Kidney (tissue), 14 donors: ENCODE measurements around the gene PLGRKT. TPM values are rescaled to one million over a fixed set of nuclear protein-coding genes. Genes with fewer than 3 reads are reported as not detected.
"Not testable (repeated sequence)": the region's sequence is repeated elsewhere in the genome, so short reads cannot be mapped to it uniquely, and the experiment has no call there.

Experiments
- DNase-seq, 5 donors: peaks; one replicate each; pipeline ENCODE4 v3.0.0-alpha.2; 2013 to 2020
- FAIRE-seq: peaks from 2 replicates; lab custom pipeline; 2012; peaks lifted over from hg19 to GRCh38; lab: Jason Lieb, UNC
- H3K27ac ChIP-seq, 2 donors: one replicate each; pipeline ENCODE4 v1.7.0; 2013; ENCODE audit warnings: low read depth in 2 of 2, low read length in 2 of 2, inconsistent platforms in 1 of 2
- H3K27me3 ChIP-seq: one replicate; pipeline ENCODE4 v1.7.1; 2013; ENCODE audit warnings: low read length, inconsistent platforms; ENCODE audit not compliant: control insufficient read depth, insufficient read depth
- H3K36me3 ChIP-seq, 3 donors: one replicate each; pipeline versions ENCODE4 v1.7.0 to v1.7.1; 2013; ENCODE audit warnings: low read length in 3 of 3, control low read depth in 1 of 3, inconsistent platforms in 1 of 3; ENCODE audit not compliant: insufficient read depth in 3 of 3, control insufficient read depth in 2 of 3
- H3K4me1 ChIP-seq, 3 donors: one replicate each; pipeline versions ENCODE4 v1.7.0 to v1.7.1; 2013; ENCODE audit warnings: low read length in 3 of 3, inconsistent platforms in 1 of 3, low read depth in 1 of 3; ENCODE audit not compliant: control insufficient read depth in 2 of 3, insufficient read depth in 2 of 3
- H3K4me3 ChIP-seq, 3 donors: one replicate each; pipeline versions ENCODE4 v1.7.0 to v1.8.1; 2013; ENCODE audit warnings: low read length in 3 of 3, control low read depth in 1 of 3, inconsistent platforms in 1 of 3
- H3K9ac ChIP-seq, 3 donors: one replicate each; pipeline versions ENCODE4 v1.7.0 to v1.7.1; 2013; ENCODE audit warnings: low read length in 3 of 3, control low read depth in 1 of 3, inconsistent platforms in 1 of 3
- H3K9me3 ChIP-seq, 3 donors: one replicate each; pipeline versions ENCODE4 v1.7.0 to v1.7.1; 2013; ENCODE audit warnings: low read length in 3 of 3, control low read depth in 1 of 3, inconsistent platforms in 1 of 3; ENCODE audit not compliant: control insufficient read depth in 2 of 3, insufficient read depth in 1 of 3
- intact Hi-C: fragments of 100-400 bp; cut with DNase I; formaldehyde crosslinking; loops from one replicate; pipeline ENCODE4 v1.11.1; 2022
- polyA plus RNA-seq: library from polyadenylated mRNA; stranded (reverse); fragments of 350-450 nt; fragmentation: Illumina TruSeq; extraction: RNeasy Lipid Tissue Mini Kit (QIAGEN cat#74804); gene quantifications from one replicate; pipeline ENCODE4 v1.2.3, GENCODE V29; 2014; ENCODE audit warnings: low read depth, low replicate concordance; ENCODE audit not compliant: insufficient read depth
- total RNA-seq: library from RNA; stranded (reverse); fragmentation: NEBNext Ultra II Directional; extraction: Animal tissue kit (Norgen Biotek cat#: 25700); gene quantifications from one replicate; pipeline ENCODE4 v1.2.1, GENCODE V29; 2021
- TF ChIP-seq, protein P1 (sequence below): IDR thresholded peaks from 3 replicates; pipeline ENCODE4 v1.5.1; 2012; ENCODE audit warnings: mild to moderate bottlenecking, moderate library complexity, borderline replicate concordance; ENCODE audit not compliant: insufficient read depth; ENCODE audit errors: extremely low read depth
- donor health status: control.
- donor health status: control.
- donor health status: control.
- donor health status: control.
- donor health status: control.
- donor health status: DM: yes; HTN: yes; CAD: no.
- donor health status: Normal renal cell carcinoma (clear cell type).

PLGRKT gene
- total and polyA plus RNA-seq, 2 donors from 2014 or later, result 35.2 to 50.9 TPM

- no peak overlapping the region for H3K9ac ChIP-seq
- intact Hi-C loops, result no loop called here
- TF ChIP-seq, protein P1, sequence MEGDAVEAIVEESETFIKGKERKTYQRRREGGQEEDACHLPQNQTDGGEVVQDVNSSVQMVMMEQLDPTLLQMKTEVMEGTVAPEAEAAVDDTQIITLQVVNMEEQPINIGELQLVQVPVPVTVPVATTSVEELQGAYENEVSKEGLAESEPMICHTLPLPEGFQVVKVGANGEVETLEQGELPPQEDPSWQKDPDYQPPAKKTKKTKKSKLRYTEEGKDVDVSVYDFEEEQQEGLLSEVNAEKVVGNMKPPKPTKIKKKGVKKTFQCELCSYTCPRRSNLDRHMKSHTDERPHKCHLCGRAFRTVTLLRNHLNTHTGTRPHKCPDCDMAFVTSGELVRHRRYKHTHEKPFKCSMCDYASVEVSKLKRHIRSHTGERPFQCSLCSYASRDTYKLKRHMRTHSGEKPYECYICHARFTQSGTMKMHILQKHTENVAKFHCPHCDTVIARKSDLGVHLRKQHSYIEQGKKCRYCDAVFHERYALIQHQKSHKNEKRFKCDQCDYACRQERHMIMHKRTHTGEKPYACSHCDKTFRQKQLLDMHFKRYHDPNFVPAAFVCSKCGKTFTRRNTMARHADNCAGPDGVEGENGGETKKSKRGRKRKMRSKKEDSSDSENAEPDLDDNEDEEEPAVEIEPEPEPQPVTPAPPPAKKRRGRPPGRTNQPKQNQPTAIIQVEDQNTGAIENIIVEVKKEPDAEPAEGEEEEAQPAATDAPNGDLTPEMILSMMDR, result no peak
- no peaks in the 10 kb centered on the region for H3K36me3 ChIP-seq
- no peak overlapping the region for H3K4me3 ChIP-seq
- FAIRE-seq (no peak), DNase-seq (no peak)
- H3K4me1 ChIP-seq, result no peaks in the 10 kb centered on the region
- H3K27ac ChIP-seq, result no peak overlapping the region
- H3K9me3 ChIP-seq, result no peaks in the 10 kb centered on the region
- H3K27me3 ChIP-seq, result no peaks in the 10 kb centered on the region
These were observed 35.5 kb downstream of the PLGRKT start for GRCh38 chr9:5402217-5402616.

GRCh38 chr9:5397547-5397946, 40.2 kb downstream of the PLGRKT start:
- H3K27ac ChIP-seq, H3K27me3 ChIP-seq, H3K4me3 ChIP-seq, H3K9ac ChIP-seq, DNase-seq, FAIRE-seq, H3K36me3 ChIP-seq, intact Hi-C loops, H3K4me1 ChIP-seq, H3K9me3 ChIP-seq: not testable (repeated sequence)

GRCh38 chr9:5395428-5395827, 42.3 kb downstream of the PLGRKT start:
- FAIRE-seq (no peak), DNase-seq (no peak)
- Histone ChIP-seq H3K9ac (no peak overlapping the region), H3K27ac (no peak overlapping the region), H3K4me3 (no peak overlapping the region), H3K36me3 (no peaks in the 10 kb centered on the region), H3K9me3 (no peaks in the 10 kb centered on the region), H3K27me3 (no peaks in the 10 kb centered on the region), H3K4me1 (no peaks in the 10 kb centered on the region)
- TF ChIP-seq, protein P1, result no peak
- intact Hi-C loops, result no loop called here

GRCh38 chr9:5393976-5394375, 43.7 kb downstream of the PLGRKT start:
- DNase-seq, intact Hi-C loops, H3K4me1 ChIP-seq, H3K36me3 ChIP-seq, H3K27me3 ChIP-seq, H3K4me3 ChIP-seq, H3K27ac ChIP-seq, H3K9me3 ChIP-seq, FAIRE-seq, H3K9ac ChIP-seq: not testable (repeated sequence)

DNA sequence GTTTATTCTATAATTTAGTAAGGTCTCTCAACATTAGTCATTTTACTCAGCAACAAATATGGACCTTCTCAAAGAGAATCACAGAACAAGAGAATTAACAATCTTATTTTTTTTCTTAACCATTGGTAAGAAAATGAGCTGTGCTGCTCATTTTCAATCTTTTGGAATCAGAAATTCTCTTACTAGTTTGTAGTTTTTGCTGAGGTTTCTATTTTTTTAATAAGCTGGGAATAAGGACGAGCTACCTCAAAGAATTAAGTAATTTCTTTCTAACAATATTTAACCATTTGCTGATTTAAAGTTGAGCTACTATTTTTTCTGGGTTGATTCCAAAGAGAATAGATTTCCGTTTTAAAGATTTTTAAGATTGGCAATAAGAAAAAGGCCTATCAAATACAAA, 44.2 kb downstream of the PLGRKT start:
- Histone ChIP-seq H3K4me3 (no peak overlapping the region), H3K36me3 (peaks cover 0 to 2% (median 0%) of the 10 kb centered on the region in 3 donors), H3K9me3 (no peaks in the 10 kb centered on the region), H3K27ac (no peak overlapping the region), H3K4me1 (no peaks in the 10 kb centered on the region), H3K27me3 (no peaks in the 10 kb centered on the region), H3K9ac (no peak overlapping the region)
- intact Hi-C loops, result no loop called here
- TF ChIP-seq, protein P1, result no peak
- FAIRE-seq (peak; percentile 25), DNase-seq (no peak)
